ENCODE measurements around the gene ABCC2. TPM values are rescaled to one million over a fixed set of nuclear protein-coding genes. Genes with fewer than 3 reads are reported as not detected.

ABCC2 gene
- total RNA-seq, 1 experiment from 2014 or later: 129 TPM

GRCh38 chr10:99805190-99805589, 22.8 kb downstream of the ABCC2 start:
- Mint-ChIP-seq H3K9me3 (ENCODE audit: unreplicated experiment) (no peaks in the 10 kb centered on the region), H3K27ac (ENCODE audit: unreplicated experiment) (no peak overlapping the region), H3K4me3 (ENCODE audit: unreplicated experiment) (no peak overlapping the region), H3K4me1 (ENCODE audit: low read depth, unreplicated experiment) (no peaks in the 10 kb centered on the region), H3K27me3 (ENCODE audit: insufficient read depth, unreplicated experiment) (no peaks in the 10 kb centered on the region), H3K36me3 (ENCODE audit: insufficient read depth, unreplicated experiment) (peaks cover 74% of the 10 kb centered on the region)
- H3K9me3 ChIP-seq: no peaks in the 10 kb centered on the region
- ChIA-PET POLR2A (no interaction called here), CTCF (no interaction called here)
- H3K27me3 ChIP-seq (replicated peaks; ENCODE audit: control insufficient read depth, insufficient read depth, low read length): no peaks in the 10 kb centered on the region
- intact Hi-C loops (cut with micrococcal nuclease; ENCODE audit: unreplicated experiment): no loop called here
- peaks cover 19% of the 10 kb centered on the region for H3K36me3 ChIP-seq (ENCODE audit: control insufficient read depth, insufficient read depth, low read length)
- DNase-seq: no peak
- BruUV-seq (replicated peaks): no TSS peak
- no peak for TF ChIP-seq CTCF (IDR thresholded peaks at IDR 0.05; ENCODE audit: insufficient read depth in 1 of 2, low read depth in 1 of 2, low read length in 1 of 2, severe bottlenecking in 1 of 2, unreplicated experiment in 1 of 2)
- no peaks in the 10 kb centered on the region for H3K4me1 ChIP-seq
- no peak overlapping the region for H3K4me3 ChIP-seq (ENCODE audit: low read depth, low read length)

GRCh38 chr10:99806091-99806490, 23.7 kb downstream of the ABCC2 start:
- no peaks in the 10 kb centered on the region for H3K27me3 Mint-ChIP-seq (ENCODE audit: insufficient read depth, unreplicated experiment)
- no peak overlapping the region for H3K4me3 ChIP-seq (ENCODE audit: low read depth, low read length)
- H3K36me3 ChIP-seq (ENCODE audit: control insufficient read depth, insufficient read depth, low read length): peaks cover 18% of the 10 kb centered on the region
- H3K9me3 Mint-ChIP-seq (ENCODE audit: unreplicated experiment): no peaks in the 10 kb centered on the region
- ChIA-PET POLR2A (no interaction called here), CTCF (no interaction called here)
- H3K36me3 Mint-ChIP-seq (ENCODE audit: insufficient read depth, unreplicated experiment): peaks cover 75% of the 10 kb centered on the region
- intact Hi-C loops (cut with micrococcal nuclease; ENCODE audit: unreplicated experiment): no loop called here
- TF ChIP-seq CTCF (IDR thresholded peaks at IDR 0.05; ENCODE audit: insufficient read depth in 1 of 2, low read depth in 1 of 2, low read length in 1 of 2, severe bottlenecking in 1 of 2, unreplicated experiment in 1 of 2): no peak
- BruUV-seq (replicated peaks): no TSS peak
- no peak for DNase-seq
- H3K27me3 ChIP-seq (replicated peaks; ENCODE audit: control insufficient read depth, insufficient read depth, low read length): no peaks in the 10 kb centered on the region
- H3K4me1 ChIP-seq: no peaks in the 10 kb centered on the region
- H3K27ac Mint-ChIP-seq (ENCODE audit: unreplicated experiment): no peak overlapping the region
- H3K4me1 Mint-ChIP-seq (ENCODE audit: low read depth, unreplicated experiment): no peaks in the 10 kb centered on the region
- H3K4me3 Mint-ChIP-seq (ENCODE audit: unreplicated experiment): no peak overlapping the region
- H3K9me3 ChIP-seq: no peaks in the 10 kb centered on the region

GRCh38 chr10:99807786-99808185, 25.3 kb downstream of the ABCC2 start:
- Mint-ChIP-seq H3K4me3 (ENCODE audit: unreplicated experiment) (no peak overlapping the region), H3K27me3 (ENCODE audit: insufficient read depth, unreplicated experiment) (no peaks in the 10 kb centered on the region), H3K4me1 (ENCODE audit: low read depth, unreplicated experiment) (no peaks in the 10 kb centered on the region), H3K36me3 (ENCODE audit: insufficient read depth, unreplicated experiment) (peaks cover 82% of the 10 kb centered on the region), H3K9me3 (ENCODE audit: unreplicated experiment) (no peaks in the 10 kb centered on the region), H3K27ac (ENCODE audit: unreplicated experiment) (no peak overlapping the region)
- DNase-seq: no peak
- Histone ChIP-seq H3K4me3 (ENCODE audit: low read depth, low read length) (no peak overlapping the region), H3K36me3 (ENCODE audit: control insufficient read depth, insufficient read depth, low read length) (peaks cover 23% of the 10 kb centered on the region), H3K4me1 (no peaks in the 10 kb centered on the region), H3K9me3 (no peaks in the 10 kb centered on the region), H3K27me3 (replicated peaks; ENCODE audit: control insufficient read depth, insufficient read depth, low read length) (no peaks in the 10 kb centered on the region)
- no TSS peak for BruUV-seq (replicated peaks)
- ChIA-PET POLR2A (no interaction called here), CTCF (no interaction called here)
- intact Hi-C loops (cut with micrococcal nuclease; ENCODE audit: unreplicated experiment): no loop called here
- TF ChIP-seq CTCF (IDR thresholded peaks at IDR 0.05; ENCODE audit: insufficient read depth in 1 of 2, low read depth in 1 of 2, low read length in 1 of 2, severe bottlenecking in 1 of 2, unreplicated experiment in 1 of 2): no peak
